NCI-H446 treated with DMSO at 0.1 percent for 48 hours (cell line): ENCODE data around the gene NLRC5.

Experiments used
- DNase-seq: peaks from one replicate; lab custom pipeline; 2025; lab: John Stamatoyannopoulos, UW

NLRC5 gene

DNA sequence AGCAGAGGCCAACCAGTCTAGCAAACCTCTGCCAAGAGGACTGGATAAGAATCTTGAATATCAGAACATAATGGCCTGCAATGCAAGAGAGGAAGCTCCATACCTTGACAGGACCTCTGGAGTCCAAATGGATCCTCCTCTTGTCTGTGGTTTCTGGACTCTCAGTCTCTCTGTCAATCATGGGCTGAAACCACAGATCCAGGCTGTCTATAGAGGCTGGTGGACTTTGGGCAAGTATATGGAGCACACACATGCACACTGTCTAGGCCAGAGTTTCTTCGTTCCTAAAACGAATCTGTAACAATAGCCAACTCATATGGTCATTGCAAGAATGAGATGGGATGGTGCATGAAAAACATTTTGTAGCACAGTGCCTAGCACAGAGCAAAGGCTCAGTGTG is 37.7 kb downstream of the NLRC5 start:
- DNase-seq: no peak

DNA sequence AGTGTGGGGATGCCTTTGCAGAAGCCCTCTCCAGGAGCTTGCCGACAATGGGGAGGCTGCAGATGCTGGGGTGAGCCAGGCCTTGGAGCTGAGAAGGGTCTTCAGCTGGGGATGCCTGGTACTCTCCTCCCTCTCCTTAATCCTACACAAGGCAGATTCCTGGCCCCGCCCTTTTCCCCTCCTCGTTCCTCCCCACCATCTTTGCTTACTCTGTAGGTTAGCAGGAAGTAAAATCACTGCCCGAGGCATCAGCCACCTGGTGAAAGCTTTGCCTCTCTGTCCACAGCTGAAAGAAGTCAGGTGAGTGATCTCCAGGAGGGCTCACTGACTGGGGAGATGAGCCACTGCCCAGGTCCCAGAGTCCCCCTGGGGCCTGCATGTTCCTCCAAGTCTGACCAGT is 38.7 kb downstream of the NLRC5 start:
- DNase-seq: no peak

DNA sequence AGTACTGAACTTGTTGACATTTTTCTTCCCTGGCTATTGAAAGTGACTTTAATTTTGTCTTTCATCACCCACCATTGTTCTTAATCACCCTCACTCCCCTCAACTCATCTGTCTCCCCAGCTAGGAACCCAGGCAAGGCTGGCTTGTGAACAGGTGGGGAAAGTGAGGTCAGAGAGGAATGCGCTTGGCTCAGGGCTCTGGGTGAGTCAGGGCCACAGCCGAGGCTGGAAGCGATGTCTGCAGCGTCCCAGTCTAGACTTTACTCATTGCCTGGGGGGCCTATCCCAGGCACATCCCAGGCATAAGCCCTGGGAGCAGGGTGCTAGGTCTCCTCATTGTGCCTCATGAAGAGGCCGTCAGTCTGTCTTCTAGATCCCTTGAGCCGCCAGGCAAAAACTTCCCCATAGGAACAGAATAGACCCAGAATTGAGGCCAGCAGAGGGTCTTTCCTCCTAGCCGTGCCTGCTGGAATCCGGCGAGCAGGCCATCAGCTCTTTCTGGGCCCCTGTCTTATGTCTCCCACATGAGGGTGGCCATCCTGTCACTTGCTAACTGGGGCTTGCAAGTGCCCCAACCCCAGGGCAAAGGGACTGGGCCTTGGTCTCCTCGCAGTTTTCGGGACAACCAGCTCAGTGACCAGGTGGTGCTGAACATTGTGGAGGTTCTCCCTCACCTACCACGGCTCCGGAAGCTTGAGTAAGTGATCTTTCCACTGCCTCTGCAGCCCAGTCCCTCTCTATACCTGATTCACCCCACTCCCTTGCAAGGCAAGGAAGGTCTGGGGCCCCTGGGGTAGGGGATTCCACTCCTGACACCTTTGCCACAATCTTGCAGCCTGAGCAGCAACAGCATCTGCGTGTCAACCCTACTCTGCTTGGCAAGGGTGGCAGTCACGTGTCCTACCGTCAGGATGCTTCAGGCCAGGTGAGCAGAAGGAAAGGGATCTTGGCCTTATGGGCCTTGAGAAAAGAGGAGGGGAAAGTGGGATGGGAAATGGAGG is 40.1 kb downstream of the NLRC5 start:
- DNase-seq: no peak

DNA sequence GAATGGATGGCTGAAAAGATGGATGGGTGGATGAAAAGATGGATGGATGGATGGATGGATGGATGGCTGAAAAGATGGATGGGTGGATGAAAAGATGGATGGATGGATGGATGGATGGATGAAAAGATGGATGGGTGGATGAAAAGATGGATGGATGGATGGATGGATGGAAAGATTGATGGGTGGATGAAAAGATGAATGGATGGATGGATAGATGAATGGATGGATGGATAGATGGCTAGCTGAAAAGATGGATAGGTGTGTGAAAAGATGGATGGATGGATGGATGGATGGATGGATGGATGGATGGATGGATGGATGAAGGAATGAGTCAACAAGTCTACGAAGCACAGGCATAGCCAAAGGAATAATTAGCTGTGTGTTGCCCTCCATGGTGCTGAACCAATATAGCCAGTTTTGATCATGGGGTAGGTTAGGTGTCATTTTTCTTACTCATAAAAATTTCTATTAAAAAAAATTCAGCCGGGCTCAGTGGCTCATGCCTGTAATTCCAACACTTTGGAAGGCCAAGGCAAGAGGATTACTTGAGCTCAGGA is 41.1 kb downstream of the NLRC5 start:
- DNase-seq: no peak

DNA sequence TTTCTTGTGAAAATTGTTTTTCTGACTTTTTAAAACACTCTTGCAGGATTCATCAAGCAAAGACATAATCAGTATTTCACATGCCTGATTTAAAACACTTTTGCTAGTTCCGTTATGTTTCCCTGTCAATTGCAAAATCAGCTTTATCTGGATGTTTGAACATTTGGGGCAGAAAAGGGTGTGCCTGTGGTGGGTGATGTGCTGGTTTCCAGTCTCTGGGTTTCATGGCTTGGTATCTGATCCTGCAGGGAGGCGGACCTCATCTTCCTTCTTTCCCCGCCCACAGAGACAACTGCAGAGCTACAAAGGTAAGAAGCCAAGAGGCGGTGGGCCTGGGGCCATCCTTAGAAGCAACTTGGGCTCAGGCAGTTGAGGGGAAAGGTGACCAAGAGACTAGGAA is 41.8 kb downstream of the NLRC5 start:
- no peak for DNase-seq

DNA sequence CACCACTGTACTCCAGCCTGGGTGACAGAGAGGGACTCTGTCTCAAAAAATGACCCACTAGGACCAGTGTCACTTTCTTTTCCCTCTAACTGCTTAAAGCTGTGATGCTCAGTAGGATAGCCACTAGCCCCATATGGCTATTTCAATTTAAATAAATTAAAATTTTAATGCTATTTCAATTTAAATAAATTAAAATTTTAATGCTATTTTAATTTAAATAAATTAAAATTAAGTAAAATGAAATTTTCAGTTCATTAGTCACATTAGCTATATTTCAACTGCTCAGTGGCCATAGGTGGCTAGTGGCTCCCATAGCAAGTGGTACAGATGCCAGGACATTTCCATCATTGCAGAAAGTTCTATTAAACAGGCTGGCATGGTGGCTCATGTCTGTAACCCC is 43.0 kb downstream of the NLRC5 start:
- DNase-seq: no peak

DNA sequence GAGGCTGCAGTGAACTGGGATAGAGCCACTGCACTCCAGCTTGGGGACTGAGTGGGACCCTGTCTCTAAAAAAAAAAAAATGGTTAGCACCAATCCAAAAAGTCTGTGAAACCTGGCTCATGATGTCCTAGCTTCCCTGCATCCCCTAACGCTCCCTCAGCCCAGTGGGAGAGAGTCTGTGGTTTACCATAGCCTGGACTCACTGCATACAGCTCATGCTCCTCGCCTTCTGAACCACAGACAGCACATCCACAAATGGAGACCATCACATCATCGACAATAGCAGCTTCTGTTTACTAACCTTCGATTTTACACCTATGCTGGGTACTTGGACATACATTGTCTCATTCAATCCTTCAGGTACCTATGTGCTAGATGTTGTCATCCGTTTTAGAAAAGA is 43.6 kb downstream of the NLRC5 start:
- DNase-seq: no peak

DNA sequence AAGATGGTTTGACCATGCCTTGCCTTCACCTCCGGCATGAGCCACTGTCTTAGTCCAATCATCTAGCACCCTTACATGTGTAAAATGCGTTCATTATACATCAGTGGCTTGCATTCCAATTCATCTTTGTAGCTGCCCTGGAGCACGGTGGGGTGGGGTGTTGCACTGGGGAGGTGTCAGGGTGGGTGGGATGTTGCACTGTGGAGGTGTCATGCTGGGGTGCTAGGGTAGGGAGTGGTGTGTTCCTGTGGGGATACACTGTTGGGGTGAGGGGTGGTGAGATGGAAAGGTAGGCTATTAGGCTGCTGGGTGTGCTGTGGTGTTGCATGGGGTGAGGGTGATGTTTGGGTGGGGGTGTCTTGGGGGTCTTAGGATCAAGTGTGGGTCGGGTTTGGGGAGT is 47.0 kb downstream of the NLRC5 start:
- DNase-seq: no peak

DNA sequence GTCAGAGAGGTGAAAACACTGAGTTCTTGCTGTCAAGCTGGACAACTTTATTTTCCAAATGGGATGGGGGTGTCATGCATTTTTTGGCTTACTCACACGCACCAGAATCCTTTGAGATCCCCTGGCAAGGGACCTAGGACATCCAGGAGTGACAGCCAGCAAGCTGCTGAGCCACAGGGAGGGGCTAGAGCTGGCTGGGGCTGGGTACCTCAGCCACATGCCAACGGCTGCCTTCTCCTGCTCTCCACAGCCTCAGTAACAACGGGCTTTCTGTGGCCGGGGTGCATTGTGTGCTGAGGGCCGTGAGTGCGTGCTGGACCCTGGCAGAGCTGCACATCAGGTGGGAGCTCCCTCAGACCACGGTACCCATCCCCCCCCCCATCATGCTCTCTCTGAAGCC is 47.6 kb downstream of the NLRC5 start:
- no peak for DNase-seq

DNA sequence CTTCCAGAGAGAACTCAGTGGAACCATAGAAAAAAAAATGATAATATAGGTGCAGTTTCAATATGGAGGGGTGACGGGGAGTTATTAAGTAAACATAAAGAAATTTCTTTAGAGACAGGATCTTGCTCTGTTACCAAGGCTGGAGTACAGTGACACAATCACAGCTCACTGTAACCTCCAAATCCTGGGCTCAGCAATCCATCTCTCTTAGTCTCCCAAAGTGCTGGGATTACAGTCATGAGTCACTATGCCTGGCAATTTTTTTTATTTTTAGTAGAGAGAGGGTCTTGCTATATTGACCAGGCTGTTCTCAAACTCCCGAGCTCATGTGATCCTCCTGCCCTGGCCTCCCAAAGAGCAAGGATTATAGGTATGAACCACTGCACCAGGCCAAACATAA is 48.8 kb downstream of the NLRC5 start:
- DNase-seq: no peak

DNA sequence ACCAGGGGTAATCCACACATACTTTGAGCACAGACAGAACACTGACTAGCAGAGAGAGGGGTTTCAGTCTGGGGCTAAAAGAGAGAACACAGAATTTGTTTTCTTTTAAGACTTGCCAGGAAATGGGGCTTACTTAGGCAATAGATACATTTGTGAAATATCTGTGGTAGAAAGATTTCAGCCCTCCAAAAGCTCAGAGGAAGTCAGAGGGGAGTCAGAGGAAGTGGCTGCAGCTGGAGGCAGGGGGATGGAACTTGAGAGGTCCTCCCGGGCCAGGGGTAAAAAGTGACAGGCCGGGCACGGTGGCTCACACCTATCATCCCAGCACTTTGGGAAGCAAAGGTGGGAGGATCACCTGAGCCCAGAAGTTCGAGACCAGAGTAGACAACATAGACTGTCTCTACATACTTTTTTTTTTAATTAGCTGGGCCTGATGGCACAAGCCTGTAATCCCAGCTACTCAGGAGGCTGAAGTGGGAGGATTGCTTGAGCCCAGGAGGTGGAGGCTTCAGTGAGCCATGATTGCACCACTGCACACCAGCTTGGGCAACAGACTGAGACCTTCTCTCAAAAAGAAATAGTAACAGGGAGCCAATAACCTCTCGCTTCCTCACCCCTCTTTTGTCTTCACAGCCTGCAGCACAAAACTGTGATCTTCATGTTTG is 49.9 kb downstream of the NLRC5 start:
- no peak for DNase-seq

DNA sequence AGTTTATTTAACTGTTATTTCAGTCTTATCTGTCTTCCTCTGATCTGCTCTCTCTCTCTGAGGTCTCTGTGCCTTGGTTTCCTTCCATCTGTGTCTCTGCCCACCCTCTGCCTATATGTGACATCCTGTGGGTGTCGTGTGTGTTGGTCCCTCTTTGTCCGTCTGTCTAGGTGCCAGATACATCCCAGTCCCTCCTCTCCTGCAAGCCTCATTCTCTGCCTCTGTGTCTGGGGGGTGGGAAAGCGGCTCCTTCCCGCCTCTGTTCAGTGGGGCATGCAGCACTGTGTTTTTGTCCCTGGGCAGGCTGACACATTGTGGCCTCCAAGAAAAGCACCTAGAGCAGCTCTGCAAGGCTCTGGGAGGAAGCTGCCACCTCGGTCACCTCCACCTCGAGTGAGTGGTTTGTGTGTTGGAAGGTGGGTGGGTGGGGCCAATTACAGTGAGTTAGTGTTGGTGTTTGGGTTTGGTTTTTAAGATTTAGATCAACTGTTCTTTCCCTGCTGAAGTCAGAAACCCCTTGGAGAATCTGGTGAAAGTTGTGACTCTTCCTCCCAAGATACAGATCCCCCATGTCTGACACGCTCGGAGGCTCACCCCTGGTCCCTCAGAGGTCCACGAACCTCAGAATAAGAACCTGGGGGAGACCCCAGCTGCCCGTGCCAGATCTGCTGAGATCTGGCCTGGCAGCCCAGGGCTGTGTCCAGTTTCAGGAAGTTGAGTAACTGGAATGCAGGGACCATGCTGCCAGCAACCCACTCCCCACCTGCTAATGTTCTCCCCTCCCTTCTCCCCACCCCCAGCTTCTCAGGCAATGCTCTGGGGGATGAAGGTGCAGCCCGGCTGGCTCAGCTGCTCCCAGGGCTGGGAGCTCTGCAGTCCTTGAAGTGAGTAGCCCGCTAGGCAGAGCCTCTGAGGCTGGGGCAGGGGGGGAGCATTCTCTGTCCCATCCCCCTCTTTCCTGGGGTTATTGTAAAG is 52.1 kb downstream of the NLRC5 start:
- DNase-seq: no peak

DNA sequence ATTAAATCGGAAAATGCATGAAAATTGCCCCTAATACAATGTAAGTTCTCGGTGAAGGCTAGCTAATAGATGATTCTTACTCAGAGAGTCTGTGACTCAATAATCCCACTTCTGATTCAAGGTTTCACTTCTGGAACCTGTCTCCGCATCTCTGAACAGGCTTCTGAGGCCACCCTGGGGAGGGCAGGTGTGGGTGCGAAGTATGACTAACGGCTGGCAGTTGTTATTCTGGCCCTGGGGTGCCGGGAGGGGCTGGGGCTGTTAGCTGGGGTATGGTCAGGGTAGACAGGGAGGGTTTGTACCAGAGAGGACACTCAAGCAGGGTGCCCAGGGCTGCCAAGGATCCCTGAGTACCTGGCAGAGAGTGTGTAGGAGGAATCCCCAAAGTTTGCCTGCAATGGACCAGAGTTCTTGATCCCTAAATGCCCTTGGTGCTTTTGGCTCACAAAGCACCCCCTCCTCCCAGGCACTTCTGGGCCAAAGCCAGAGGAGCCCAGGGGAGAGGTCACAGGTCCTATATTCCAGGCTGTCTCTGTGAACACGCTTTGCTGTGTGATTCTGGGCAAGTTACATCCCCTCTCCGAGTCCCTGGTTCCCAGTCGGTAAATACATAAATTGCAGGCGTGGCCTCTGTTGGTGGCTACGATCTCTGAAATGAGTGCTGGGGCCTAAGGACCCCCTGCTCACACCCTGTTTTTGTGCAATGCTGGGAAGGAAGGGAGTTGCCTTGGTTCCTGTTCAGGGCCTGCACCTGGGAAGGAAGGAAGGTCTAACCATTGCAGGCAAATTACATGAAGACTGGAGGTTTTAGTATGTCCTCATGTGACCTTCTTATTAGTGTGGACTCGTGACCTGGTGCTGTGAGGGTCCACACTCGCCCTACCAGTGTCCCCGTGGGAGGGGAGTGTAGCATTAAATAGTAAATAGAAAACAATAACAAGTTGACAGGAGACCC is 53.1 kb downstream of the NLRC5 start:
- DNase-seq: no peak

DNA sequence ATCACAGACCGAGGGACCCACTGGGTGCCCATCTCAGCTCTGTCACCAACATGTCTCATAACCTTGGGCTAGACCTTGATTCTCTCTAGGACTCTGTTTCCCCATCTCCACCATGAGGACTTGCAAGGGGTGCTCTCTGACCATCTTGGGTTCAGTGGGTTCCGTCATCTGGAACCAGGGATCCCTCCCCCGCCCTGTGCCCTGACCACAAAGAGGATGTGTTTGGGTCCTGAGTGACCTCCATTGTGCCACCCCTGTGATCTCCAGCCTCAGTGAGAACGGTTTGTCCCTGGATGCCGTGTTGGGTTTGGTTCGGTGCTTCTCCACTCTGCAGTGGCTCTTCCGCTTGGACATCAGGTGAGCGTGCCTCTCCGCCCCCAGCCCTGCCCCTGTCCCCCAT is 53.9 kb downstream of the NLRC5 start:
- no peak for DNase-seq

DNA sequence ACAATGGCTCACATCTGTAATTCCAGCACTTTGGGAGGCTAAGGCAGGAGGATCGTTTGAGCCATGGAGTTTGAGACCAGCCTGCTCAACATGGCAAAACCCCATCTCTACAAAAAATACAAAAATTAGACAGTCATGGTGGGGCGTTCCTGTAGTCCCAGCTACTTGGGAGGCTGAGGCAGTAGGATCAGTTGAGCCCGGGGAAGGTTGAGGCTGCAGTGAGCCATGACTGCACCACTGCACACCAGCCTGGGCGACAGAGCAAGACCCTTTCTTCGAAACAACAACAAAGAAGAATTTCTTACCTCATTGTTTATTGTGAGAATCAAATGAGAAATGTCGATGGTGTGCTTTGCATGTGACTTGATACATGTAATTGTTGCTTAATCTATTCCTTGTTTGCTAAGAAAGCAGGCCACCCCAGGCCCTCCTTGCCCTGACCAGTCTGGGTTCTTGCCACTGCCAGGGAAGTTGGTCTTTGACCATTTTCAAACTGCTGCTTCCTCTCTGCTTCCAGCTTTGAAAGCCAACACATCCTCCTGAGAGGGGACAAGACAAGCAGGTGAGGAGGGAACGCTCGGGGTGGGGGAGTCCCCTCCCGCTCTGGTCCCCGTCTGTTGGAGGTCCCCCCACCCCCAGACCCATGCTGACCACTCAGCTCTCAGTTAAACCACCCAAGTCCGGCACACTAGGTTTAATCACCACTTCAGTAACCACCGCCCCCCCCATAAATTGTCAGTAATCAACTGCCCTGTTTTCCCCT is 55.8 kb downstream of the NLRC5 start:
- DNase-seq: no peak

DNA sequence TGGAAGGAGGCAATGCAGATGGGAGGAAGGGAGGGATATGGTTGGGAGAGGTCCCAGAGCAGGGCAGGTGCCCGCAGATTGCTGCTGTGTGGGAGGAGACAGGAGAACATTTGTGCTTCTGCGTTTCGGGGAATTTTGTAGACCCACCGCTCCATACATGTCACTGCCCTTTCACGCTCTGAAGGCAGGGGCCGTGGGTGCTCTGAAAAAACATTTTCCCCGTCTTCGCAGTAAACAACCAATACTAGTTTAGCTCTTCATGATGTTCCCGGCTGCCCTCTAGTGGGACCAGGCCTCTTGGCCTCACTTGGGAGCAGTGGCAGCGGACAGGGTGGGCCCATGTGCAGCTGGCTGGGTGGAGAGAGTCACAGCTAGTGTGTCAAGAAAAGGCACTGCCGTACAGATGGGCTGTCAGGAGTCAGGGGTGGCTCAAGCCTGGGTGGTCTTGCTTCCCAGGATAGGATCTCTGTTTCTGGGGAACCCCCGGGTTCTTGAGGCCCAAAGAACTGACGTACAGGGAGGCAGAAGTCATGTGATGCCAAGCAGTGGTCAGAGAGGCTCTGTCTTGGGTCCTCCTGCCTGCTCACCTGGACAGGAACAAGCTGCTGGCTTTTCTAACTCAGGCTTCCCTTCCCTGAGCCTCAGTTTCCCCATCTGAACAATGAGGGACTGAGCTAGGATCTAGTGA is 56.5 kb downstream of the NLRC5 start:
- no peak for DNase-seq

DNA sequence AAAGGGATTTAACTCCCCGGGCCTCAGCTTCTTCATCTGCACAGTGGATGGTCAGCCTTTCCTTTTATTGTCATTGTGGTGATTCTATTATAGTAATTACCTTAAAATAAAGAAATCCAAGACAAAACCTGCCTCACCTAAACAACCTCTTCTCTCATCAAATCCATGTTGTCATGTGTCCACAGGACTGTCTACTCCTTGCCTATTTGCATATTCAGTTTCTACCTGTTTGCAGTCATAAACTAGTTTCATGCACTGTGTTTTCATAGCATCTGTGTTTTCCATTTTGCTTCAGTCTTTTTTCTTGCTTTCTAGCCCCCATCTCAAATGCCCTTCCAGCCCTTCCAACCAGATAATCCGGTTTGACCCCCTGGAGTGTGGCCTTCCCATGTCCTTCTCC is 58.7 kb downstream of the NLRC5 start:
- no peak for DNase-seq

DNA sequence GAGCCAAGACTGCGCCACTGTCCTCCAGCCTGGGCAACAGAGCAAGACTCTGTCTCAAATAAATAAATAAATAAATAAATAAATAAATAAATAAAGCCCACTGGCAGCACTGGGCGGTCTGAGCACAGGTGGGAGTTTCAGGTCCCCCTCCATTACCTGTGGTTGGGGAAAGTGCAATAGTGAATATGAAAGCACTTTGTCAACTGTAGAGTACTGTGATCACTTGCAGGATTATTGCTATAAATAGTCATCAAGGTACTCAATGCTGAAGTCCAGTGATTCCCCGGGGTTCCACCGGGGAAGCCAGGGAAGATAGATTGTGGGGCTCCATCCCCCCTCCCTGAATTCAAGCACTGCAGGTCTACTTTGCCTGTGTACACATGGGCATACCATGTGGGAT is 60.3 kb downstream of the NLRC5 start:
- no peak for DNase-seq

DNA sequence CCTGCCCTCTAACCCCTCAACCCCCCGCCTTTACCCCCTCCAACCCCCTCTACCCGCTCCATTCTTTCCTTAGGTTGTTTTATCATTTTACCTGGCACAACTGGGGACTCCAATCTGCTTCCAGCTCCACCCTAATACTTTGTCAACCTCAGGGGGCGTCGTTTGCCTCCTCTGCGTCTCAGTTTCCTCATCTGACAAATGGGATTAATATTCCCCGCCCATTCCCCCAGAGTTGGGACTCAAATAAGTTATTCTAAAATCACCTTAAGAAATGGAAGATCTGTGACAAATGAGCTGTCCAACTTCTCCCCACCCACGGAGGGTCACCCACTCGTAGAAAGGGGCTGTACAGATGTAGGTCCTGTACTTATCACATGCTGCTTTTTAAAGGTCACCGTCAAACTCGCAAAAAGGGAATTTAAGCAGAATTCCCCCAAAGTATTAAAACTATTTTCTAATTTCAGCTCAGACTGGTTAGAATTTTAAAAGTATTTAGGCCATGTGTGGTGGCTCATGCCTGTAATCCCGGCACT is 62.4 kb downstream of the NLRC5 start:
- no peak for DNase-seq
